ENCODE measurements around the gene NFAT5. TPM values are rescaled to one million over a fixed set of nuclear protein-coding genes. Genes with fewer than 3 reads are reported as not detected.

NFAT5 gene
- total and polyA plus RNA-seq, 3 donors from 2014 or later = 20.5 to 101 (median 72.4) TPM

- no peaks in the 10 kb centered on the region for H3K36me3 ChIP-seq (ENCODE audit: low read depth, missing control alignments)
- intact Hi-C loops (cut with DNase I; ENCODE audit: low total_unique reads) = no loop called here
- no peak for TF ChIP-seq POLR2A (IDR thresholded peaks at IDR 0.05)
- no peak for TF ChIP-seq CTCF (IDR thresholded peaks at IDR 0.05)
Observed at GRCh38 chr16:69663846-69664245, 98.1 kb downstream of the NFAT5 start.

DNA sequence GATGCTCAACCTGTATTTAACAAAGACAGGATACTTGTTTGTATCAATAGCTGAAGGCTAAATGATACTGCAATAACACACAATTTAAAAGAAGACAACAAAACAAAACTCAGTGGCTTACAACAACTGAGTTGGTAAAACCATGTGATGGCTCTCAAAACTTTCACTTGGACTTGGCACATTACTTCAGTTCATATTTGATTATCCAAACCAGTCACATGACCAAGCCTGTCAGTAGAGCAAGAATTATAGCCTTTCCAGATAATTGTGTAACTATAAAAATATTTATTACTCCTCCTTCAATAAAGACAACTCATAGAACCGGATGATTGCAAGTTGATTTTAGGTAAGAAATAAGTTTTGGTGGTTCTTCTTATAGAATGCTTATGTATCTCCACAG lies 103.8 kb downstream of the NFAT5 start:
- Histone ChIP-seq H3K9me3 (no peaks in the 10 kb centered on the region), H3K27ac (no peak overlapping the region), H3K36me3 (ENCODE audit: low read depth, missing control alignments) (no peaks in the 10 kb centered on the region), H3K4me3 (no peak overlapping the region), H3K27me3 (no peaks in the 10 kb centered on the region), H3K4me1 (no peaks in the 10 kb centered on the region)
- WGBS, 2 donors = 80 to 81% methylated on average over 1 of the region's 1 CpG
- intact Hi-C loops (cut with DNase I; ENCODE audit: low total_unique reads) = no loop called here
- DNase-seq = no peak
- TF ChIP-seq CTCF (IDR thresholded peaks at IDR 0.05) (no peak), POLR2A (IDR thresholded peaks at IDR 0.05) (no peak)

More at GRCh38 chr16:69663846-69664245, 98.1 kb downstream of the NFAT5 start:
- Histone ChIP-seq H3K4me3 (no peak overlapping the region), H3K27me3 (no peaks in the 10 kb centered on the region), H3K27ac (no peak overlapping the region), H3K9me3 (no peaks in the 10 kb centered on the region), H3K4me1 (no peaks in the 10 kb centered on the region)
- no peak for DNase-seq

DNA sequence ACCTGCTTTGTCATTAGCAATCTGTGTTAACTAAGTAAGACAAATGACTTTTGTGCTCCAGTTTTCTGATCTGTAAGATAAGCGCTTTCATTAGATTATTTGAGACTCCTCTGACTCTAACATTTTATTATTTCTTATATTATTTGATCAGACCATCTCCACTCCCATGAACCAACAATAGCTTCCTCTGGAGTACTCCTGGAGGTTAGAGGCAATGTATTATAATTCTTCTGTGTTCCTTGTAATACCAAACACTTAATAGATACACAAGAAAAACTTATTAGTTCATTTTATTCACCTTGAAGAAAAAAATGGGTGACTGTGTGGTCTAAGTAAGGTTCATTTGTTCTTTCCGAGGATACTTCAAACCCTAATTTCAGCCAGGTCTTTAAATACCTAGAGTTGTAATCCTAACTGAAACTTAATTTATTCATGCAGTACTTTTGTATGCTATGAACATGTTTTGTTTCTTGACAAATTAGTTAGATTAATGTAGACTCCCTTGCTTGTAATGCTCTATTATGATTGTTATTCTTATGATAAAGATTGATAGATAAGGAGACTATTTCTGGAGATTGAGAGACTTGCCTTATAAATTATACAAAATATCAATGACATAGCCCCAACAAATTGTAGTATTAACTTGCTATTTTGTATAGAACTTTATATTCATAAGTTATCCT lies 106.7 kb downstream of the NFAT5 start:
- DNase-seq = no peak
- Histone ChIP-seq H3K27ac (no peak overlapping the region), H3K4me1 (no peaks in the 10 kb centered on the region), H3K36me3 (ENCODE audit: low read depth, missing control alignments) (no peaks in the 10 kb centered on the region), H3K27me3 (no peaks in the 10 kb centered on the region), H3K9me3 (no peaks in the 10 kb centered on the region), H3K4me3 (no peak overlapping the region)
- TF ChIP-seq CTCF (IDR thresholded peaks at IDR 0.05) (no peak), POLR2A (IDR thresholded peaks at IDR 0.05) (no peak)
- 89 to 92% methylated on average over 2 of the region's 2 CpGs for WGBS, 2 donors
- intact Hi-C loops (cut with DNase I; ENCODE audit: low total_unique reads) = no loop called here

- TF ChIP-seq POLR2A (IDR thresholded peaks at IDR 0.05) (no peak), CTCF (IDR thresholded peaks at IDR 0.05) (no peak)
- Histone ChIP-seq H3K27ac (no peak overlapping the region), H3K36me3 (ENCODE audit: low read depth, missing control alignments) (no peaks in the 10 kb centered on the region)
Observed at GRCh38 chr16:69672998-69673713, 107.4 kb downstream of the NFAT5 start.

More at GRCh38 chr16:69672998-69673713, 107.4 kb downstream of the NFAT5 start:
- H3K9me3 ChIP-seq = no peaks in the 10 kb centered on the region
- H3K4me3 ChIP-seq = no peak overlapping the region
- 67 to 86% methylated on average over 3 of the region's 3 CpGs for WGBS, 2 donors
- no peaks in the 10 kb centered on the region for H3K4me1 ChIP-seq
- intact Hi-C loops (cut with DNase I; ENCODE audit: low total_unique reads) = no loop called here
- no peaks in the 10 kb centered on the region for H3K27me3 ChIP-seq
- DNase-seq = no peak

Measured in testis (tissue), 3 donors.